DMS 273 (cell line): Measurements from ENCODE around the gene HOXA6.

Experiments
- DNase-seq: peaks from one replicate; lab custom pipeline; 2025; ENCODE audit not compliant: unreplicated experiment; lab: John Stamatoyannopoulos, UW

Gene HOXA6

DNA sequence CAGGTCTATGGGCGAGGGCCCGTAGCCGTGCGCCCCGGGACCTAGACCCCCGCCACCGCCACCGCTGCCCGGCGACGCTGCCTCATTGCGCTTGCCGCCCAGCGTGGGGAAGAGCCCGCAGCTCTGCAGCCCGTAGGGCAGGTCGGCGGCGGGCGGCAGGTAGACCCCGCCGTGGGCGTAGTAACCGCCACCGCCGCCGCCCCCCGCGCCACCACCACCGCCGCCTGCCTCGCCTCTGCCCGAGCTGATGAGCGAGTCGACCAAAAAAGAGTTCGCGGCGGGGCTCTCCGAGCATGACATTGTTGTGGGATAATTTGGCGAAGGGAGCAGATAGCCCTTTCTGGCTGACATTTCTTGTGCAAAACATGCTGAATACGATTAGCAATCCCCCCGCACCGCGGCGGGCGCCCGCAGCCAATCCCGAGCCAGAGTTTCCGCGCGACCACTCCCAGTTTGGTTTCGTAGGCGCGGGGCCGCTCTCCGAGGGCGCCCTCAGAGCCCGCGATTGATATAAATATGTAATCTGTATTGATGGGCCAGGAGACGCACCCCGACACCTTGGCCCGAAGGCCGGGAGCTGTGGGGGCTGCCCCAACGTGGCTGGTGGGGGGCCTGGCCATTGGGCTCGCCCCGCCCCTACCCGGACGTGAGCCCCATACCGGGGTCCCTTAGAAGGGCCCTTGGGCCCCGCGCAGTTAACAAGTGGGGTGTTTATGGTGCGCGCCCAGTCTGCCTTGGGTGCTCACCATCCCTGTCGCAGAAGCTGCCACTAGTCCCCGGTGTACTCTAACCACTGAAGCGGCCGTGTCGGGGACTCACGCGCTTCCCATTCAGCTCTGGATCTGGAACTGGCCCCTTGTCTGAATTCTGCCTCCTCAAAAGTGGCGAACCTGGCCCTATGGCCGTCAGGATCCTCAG, 26.6 kb upstream of the HOXA6 start, which contains the start of gene HOXA10:
TSS of gene HOXA10 (minus strand) at position 365 of the 918 bp plus-strand sequence. CDS start at position 351, 14 bp downstream.
- no peak for DNase-seq

DNA sequence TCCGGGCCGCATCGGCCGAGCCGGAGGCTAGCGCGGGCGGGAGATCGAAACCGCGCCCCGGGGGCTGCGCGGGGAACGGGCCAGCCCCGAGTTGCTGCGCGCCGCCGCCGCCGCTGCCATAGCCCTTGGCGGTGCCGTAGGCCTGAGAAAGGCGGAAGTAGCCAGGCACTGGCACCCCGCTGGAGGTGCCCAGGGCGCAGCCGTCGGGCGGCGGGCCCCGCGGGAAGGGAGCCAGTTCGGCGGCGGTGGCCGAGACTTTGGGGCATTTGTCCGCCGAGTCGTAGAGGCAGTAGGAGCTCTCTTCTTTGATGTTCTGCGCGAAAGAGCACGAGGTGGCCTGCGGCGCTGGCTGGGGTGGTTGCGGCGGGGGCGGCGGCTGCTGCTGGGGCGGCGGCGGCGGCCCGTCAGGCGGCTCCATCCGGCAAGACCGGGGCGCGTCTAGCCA, 26.0 kb upstream of the HOXA6 start:
- DNase-seq: peak; percentile 83

DNA sequence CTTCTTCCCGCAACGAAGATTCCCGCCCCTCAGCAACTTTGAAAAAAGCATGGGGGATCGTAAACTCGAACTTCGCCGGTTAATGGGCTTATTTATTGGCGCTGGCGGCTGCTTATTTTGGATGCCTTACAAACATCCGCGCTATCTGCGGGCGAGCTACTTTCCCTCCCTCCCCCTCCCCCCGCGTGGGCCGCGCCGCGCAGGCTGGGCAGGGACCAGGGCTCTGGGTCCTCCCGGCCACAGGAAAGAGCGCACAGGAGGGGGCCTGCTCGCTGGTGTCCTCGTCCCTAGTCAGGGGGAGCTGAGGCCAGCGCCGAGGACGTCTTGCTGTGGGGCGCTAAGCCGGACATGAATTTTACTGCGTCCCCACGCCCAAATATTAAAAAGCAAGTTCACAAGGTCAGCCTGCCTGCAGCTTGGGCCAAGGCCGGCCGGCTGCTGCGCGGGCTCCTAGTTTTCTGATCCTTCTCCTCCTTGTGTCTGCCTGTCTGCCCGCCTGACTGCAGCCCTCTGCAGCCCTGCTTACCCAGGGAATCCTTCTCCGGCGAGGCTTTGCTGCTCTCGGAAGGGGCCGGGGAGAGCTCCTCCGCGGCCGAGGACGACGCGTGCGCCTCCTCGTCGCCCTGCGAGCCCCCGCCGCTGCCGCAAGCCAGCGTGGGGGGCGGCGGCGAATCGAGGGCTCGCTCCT, 25.4 kb upstream of the HOXA6 start:
- peak; percentile 83 for DNase-seq

DNA sequence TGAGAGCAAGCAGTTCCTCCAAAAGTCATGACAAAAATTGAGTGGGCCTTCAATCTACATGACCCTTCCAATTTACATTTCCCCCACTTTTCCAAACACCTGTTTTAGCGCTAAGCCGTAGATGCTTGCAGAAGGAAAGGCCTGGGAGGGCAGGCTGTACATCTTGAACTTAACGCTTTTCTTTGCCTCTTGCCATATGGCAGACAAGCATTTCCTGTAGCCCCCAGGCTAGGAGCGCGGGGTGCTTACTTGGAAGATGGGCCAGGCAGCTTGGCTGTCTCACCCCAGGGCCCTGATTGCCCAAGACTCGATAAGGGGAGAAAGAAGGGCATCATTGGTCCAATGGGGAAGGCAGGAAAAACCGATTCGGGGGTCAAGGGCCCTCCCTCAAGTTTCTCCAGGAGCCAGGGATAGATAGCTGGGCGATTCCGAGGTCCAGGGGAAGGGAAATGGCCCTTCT, 24.8 kb upstream of the HOXA6 start:
- peak; percentile 67 for DNase-seq

DNA sequence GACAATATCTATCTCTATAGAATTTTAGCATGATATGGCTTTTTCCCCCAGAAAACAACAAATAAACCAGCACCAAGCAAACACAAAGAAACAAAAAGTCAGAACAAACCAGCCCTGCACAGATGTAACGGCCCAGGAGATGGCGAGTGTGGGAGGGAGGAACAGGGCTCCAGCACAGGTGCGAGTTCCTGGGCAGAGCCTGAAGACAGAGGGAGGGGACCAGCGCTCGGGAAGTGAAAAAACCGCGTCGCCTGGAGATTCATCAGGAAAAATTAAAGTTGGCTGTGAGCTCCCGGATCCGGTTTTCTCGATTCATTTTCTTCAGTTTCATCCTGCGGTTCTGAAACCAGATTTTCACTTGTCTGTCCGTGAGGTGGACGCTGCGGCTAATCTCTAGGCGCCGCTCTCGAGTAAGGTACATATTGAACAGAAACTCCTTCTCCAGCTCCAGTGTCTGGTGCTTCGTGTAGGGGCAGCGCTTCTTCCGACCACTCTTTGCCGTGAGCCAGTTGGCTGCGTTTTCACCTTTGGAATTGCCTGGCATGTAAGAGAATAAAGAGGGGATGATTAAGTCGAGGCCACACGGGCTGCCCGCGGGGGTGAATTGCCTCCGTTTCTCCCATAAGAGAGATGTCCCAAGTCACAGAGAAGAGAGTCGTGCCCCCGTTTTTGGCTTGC, 24.2 kb upstream of the HOXA6 start:
- DNase-seq: peak; percentile 72

DNA sequence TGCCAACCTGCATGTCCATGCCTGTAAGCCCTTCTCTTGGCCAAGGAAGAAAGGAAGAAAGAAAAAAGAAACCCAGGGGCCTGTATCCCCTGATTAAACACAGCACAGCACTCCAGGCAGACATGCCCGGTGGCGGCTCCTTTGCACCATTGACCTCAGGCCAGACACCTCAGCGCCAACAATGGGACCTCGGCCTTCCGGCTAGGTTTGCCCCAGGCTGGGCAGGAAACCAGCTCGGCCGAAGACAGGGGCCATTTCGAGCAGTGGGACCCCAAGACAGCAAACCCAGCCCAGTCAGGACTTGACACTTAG, 23.7 kb upstream of the HOXA6 start:
- peak; percentile 64 for DNase-seq

DNA sequence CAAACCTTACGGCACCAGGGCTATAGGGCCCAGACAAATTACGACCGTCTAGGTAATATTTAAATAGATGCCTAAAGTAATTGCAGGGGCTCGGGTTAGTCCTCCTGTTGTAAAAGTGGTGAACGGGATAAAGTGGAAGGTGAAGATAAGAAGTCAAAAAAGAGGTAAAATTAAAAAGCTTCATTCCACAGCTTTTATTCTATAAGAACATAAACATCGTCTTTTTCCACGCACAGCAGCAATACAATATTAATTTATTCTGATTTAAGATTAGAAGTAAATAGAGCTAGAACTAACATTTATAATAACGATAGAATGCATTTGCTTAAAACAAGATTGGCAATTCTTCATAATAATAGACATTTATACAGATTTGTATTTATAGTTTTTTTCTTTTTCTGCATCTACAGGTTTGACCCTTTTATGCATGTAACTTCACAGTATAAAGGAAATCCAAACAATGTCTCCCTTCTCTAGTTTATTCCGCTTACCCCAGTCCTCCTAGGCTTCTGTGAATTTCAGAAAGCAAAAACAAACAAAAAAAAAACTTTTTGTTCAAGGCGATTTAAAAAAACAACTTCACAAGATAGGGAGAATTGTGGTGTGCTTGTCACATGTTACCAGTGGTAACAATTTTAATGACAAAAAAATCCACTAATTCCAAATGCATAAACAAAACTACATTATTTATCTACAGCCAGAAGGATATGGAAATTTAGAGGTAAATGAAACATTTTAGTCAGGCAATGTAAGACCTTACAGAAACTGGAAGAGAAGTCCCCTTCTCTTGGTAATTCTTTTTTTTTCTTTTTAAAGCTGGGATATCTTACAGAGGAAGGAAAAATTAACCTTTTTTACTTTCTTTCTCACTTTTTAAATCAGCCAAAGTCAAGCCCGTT, 23.1 kb upstream of the HOXA6 start:
- no peak for DNase-seq

DNA sequence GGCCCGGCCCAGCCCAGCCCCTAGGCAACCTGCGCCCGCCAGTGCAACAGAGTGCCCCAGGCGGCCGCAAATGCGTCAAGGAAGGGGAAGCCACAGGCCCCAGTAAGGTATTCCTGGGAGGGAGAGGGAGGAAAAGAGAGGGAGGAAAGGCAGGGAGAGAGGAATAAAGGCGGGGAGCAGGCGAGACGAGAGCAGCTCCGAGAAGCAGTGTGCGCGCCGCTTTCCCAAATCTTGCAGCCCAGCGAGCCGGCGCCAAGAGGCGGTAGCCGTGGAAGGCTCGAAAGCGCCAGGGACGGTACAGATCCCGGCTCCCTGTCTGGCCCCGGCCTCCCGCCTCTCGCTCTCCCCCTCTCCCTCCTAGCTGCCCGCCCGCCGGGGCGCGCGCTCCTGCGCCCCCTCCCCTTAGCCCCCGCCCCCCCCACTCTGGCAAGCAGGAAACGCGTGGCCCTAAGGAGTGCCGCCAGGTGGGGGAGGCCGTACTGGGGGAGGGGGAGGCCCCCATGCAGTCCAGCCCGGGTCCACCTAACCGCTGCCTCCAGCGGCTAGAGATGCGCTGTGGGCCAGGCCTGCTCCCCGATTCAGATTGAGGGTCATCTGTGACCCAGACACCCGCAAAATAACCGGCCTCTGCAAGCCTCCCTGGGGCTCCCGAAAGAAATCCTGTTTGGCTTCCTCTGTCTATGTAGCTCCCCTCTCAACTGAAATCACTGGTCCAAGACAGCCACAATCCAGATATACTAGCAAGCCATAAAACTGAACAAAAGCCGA, 22.3 kb upstream of the HOXA6 start:
- DNase-seq: peak; percentile 94

DNA sequence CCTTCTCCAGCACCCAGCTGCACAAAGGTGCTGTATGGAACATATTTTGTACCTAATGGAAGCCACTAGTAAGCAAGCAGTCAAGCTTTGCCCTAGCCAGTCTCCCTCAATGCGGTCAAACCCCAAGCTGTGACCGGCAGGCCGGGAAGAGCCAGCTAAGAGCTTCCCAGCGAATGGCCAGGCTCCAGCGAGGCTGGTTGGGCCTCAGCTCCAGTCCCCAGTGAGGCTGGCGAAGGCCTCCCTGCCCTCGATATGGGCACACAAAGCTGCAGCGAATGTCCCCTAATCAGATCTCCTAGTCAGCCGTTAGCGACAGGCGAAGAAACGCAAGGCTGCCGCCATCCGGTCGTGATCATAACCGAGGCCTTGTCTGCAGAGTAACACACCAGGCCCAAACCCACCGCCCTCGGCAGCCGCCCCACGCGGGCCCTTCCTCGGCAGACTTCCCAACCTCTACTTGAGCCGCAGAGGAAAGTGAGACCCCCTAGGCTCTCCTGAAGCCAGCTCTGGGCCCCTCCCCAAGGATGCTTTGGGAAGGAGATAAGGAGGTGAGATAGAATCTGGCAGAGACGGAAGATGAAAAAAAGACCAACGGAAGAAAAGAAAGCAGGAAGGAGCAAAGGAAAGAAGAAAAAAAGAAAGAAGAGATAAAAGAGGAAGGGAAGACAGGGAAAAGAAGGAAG, 20.8 kb upstream of the HOXA6 start:
- peak; percentile 91 for DNase-seq

DNA sequence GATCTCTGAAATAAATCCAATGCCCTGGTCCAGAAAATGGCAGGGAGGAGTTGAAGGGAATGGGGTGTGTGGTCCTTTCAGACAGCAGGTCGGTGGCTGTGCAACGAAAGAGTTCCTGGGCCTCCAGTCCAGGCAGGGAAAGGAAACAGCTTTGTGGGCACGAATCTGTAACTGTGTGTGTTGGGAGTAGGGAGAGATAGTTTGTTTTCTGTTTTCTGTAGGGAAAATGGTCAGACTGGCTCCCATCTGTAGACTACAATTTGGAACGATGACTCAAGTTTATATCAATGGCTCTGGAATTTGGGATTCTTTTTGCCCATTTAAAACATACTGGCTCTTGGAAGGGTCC, 20.3 kb upstream of the HOXA6 start:
- peak; percentile 75 for DNase-seq

DNA sequence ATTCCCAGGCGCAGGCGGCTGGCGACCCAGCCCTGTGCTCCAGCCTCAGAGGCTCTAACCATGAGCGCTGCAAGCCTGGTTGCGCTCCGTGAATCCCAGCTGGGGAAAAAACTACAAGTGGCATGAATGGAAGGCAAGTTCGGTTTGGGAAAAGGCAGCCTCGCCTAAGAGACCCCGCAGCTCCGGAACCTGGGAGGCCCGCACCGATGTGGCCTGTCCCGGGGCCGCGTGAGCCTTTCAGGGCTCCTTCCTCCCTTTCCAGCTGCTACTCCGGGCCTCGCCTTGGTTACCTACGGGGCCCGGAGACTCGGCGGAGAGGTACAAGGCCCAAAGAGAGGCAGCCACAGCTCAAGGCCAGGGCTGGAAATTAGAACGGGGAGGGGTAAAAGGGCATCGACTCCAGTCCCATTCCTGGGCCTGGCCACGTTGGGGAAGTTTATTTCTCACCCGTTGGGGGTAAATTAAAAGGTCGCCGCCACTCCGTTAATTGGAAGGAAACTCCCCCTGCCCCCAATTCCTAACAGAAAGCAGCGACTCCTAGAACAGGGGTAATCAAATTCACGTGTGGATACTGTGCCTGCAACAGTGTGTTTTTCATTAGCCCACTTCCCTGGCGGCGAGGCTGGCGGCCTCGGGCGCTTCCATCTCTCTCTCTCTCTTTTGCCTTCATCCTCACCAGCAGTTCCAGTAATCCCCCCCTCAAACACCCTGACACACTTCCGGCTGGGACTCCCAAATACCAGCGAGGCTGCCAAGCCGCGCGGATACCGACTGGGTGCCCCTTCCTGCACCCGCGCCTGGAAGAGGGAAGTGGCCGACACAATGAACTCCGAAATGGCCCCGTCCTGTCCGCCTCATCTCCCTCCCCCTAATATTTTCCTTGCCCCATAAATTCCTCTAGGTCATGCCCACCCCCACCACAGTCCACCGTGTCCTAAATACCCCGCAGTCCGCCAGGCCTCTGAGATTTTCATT, 19.2 kb upstream of the HOXA6 start:
- DNase-seq: peak; percentile 92

DNA sequence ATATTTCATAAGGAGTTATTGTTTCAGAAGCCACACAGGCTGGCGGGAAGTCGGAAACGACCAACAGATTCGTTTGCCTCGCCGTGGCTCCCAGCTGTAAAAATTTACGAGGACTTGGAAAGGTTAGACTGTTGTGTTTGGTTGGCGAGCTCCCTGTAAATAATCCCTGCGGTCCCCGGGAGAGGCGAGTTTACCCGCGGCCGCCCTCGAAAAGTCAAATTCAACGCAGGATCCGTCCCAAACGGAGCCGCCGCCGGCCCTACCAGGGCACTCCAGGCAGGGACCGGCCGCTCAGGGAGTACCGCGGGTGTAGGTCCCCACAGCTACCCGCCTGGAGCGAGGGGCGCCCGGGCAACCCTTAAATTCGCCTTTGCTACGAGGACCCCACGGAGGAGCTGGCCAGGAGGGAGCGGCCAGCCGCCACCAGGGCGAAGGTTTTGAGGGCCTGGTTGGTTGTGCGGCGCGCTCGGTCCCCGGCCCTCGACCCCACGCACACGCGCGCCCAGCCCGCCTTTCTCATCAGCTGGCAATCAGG, 18.5 kb upstream of the HOXA6 start:
- DNase-seq: peak; percentile 84

DNA sequence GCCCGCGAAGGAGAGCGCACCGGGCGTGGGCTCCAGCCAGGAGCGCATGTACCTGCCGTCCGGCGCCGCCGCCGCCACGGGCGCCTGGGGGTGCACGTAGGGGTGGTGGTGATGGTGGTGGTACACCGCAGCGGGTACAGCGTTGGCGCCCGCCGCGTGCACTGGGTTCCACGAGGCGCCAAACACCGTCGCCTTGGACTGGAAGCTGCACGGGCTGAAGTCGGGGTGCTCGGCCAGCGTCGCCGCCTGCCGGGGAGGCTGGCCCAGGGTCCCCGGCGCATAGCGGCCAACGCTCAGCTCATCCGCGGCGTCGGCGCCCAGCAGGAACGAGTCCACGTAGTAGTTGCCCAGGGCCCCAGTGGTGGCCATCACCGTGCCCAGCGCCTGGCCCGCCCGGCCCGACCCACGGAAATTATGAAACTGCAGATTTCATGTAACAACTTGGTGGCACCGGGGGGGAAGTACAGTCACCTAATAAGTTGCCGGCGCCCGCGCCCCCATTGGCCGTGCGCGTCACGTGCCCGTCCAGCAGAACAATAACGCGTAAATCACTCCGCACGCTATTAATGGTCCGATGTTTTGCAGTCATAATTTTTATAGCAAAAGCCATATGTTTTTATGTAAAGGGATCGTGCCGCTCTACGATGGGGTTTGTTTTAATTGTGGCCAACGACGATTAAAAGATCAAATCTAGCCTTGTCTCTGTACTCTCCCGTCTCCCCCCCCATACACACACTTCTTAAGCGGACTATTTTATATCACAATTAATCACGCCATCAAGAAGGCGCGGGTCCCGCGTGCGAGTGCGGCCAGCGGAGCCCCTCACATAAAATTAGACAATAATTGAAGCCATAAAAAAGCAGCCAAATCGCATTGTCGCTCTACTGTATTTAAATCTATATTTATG, 17.8 kb upstream of the HOXA6 start, which contains the start of gene HOXA9:
TSS of gene HOXA9 (minus strand) at position 449 of the 907 bp plus-strand sequence. CDS start at position 369, 80 bp downstream.
- peak; percentile 94 for DNase-seq

DNA sequence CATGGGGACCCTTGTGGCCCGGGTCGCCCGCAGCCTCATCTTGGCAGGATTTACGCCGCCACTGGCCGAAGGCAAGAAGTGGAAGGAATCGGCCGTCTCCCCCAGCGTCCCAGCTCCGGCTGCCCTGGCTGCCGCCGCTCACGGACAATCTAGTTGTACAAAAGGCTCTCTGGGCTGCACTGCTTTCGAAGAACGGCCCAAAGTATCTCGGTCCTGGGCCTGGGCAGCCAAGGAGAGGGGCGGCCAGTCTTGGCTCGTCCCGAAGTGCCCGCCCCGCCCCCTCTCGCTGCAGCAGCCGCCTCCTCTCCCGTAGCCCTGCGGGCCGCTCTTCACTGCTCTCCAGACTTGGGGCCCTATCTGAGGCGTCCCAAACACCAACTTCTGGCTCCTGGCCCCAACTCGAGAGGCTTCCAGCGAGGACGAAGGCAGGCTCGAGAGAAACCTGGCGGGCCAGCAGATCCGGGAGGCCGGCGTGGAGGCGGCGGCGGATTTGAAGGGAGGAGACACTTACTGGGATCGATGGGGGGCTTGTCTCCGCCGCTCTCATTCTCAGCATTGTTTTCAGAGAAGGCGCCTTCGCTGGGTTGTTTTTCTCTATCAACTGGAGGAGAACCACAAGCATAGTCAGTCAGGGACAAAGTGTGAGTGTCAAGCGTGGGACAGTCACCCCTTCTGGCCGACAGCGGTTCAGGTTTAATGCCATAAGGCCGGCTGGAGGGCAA, 17.0 kb upstream of the HOXA6 start:
- peak; percentile 72 for DNase-seq

DNA sequence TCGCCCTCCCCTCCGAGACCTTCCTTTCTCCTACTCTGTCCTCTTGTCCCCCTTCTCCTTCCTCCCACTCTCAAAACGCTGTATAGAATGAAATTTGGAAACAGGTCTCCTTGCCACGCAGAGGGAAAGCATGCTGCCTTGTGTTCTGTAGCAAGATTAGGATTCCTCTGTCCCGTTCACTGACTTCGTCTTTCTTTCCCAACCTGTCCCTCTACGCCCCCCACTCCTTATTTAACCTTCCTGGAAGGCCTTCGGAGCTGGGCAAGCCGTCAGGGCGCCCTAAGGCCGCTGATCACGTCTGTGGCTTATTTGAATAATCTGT, 16.4 kb upstream of the HOXA6 start:
- DNase-seq: no peak
